HG03521 (cell line): ENCODE data around the gene ASB11.

ENCODE experiments used
- ATAC-seq: cut with Tn5 transposase; IDR thresholded peaks from one replicate; pipeline ENCODE4 v1.9.1; 2021; ENCODE audit warnings: mild to moderate bottlenecking, moderate library complexity; ENCODE audit not compliant: unreplicated experiment

ASB11 gene, protein sequence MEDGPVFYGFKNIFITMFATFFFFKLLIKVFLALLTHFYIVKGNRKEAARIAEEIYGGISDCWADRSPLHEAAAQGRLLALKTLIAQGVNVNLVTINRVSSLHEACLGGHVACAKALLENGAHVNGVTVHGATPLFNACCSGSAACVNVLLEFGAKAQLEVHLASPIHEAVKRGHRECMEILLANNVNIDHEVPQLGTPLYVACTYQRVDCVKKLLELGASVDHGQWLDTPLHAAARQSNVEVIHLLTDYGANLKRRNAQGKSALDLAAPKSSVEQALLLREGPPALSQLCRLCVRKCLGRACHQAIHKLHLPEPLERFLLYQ

GRCh38 chrX:15315509-15315908 is at the start of gene ASB11:
TSS of gene ASB11 (minus strand) at chrX:15315640. CDS start at chrX:15315605, 35 bp downstream.
- no peak for ATAC-seq

DNA sequence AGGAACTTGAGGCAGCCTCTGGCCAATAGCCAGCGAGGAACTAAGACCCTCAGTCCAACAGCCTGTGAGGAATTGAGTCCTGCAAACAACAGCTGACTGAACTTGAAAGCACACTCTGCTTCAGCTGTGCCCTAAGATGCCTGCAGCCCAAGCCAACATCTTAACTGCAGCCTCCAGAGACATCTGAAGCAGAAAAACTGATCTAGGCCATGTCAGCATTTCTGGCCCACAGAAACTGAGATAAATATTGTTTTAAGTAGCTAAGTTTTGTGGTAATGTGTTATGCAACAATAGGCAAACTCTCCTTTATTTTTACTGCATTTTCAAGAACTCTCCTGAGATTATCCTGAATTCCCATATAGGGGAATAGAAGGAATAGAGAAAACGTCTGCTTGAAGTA is 44.3 kb upstream of the ASB11 start:
- ATAC-seq = no peak

- no peak for ATAC-seq
These were observed 43.1 kb upstream of the ASB11 start for GRCh38 chrX:15358533-15358932.

GRCh38 chrX:15356444-15356843 is 41.0 kb upstream of the ASB11 start:
- no peak for ATAC-seq

GRCh38 chrX:15350329-15350996 is 35.0 kb upstream of the ASB11 start:
- no peak for ATAC-seq

- ATAC-seq = no peak
These were observed 33.6 kb upstream of the ASB11 start for GRCh38 chrX:15349046-15349445.

DNA sequence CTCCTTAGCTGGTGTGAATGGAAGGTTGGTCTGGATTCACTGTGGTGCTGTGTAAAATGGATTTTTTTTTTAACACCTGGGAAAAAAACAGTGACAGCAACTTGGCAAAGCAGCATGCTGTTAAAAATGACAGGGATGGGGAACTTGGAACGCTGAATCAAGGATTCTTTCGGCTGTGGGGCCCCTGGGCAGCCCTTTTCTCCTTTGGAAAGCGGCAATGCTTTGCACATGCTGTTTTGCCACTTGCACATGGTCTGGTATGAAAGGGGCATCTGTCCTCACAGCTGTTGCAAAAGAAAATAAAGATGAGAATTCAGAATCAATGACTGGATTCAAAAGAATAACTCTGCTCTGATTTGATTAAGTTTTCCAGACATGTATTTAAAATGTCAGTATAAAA is 30.5 kb upstream of the ASB11 start:
- ATAC-seq = no peak

- no peak for ATAC-seq
These were observed 28.7 kb upstream of the ASB11 start for GRCh38 chrX:15344106-15344505.

DNA sequence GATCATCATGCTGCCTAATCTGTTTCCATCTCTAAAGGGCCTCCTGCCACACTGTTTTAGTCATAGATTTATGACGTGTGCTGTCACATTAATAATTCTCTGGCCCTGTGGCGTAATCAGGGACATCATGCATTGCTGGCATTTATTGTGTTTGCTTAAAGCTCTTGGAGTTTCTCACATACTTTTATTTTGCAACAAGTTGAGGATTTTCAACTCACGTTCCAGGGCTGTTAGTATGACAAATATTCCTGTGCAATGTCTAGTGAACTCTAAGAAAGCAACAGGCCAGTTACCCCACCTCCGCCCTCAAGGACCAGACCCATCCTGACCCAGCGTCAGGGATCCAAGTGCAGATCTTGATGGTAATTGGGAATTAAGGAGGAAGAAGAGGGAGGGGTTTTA is 27.6 kb upstream of the ASB11 start:
- ATAC-seq = no peak

DNA sequence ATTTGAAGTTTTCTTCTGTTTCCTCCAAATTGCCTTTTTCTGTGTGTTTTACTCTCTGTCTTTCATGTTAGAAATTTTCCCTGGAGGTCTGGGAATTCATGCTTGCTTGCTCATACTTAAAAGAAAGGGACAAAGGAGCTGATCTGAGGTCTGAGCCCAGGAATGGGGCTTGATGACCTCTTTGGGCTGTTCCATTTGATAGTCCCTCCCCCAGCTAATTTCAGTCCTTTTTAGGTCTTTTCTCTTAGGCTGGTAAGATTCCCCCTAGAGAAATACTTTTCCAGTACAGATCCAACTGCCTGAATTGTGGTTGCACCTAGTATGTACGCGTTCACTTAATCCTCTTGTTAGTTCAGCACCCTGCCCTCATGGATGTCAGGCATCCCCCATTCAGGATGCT is 25.4 kb upstream of the ASB11 start:
- ATAC-seq = no peak

DNA sequence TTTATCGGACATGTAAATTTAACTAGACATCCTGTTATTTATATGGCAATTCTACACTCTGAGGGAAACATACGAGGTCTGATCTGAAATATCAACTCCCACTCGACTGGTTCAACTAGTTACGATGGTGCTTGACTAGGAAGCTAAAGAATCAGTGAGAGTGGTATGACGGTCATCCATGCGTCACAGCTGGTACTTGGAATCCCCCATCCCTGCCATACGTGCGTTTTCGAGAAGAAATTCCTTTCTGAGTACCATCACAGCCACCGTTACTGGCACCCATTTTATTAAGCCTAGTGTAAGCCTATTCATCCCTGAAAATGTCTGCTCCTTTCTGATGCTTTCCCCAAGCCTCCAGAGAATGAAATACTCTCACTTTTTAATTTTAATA is 20.6 kb upstream of the ASB11 start:
- no peak for ATAC-seq

GRCh38 chrX:15335135-15336022 is 19.9 kb upstream of the ASB11 start, which contains the start of gene PIGA:
TSS of gene PIGA (minus strand) at chrX:15335523. CDS start at chrX:15331930, 3,593 bp downstream.
- ATAC-seq = peak; percentile 99

- no peak for ATAC-seq
These were observed 19.1 kb upstream of the ASB11 start for GRCh38 chrX:15334561-15334960.

- ATAC-seq = no peak
These were observed 13.4 kb upstream of the ASB11 start for GRCh38 chrX:15328821-15329220.

- ATAC-seq = no peak
These were observed 12.7 kb upstream of the ASB11 start for GRCh38 chrX:15328131-15328530.

GRCh38 chrX:15322472-15322871 is 7.0 kb upstream of the ASB11 start:
- ATAC-seq = no peak

GRCh38 chrX:15322072-15322471 is 6.6 kb upstream of the ASB11 start:
- no peak for ATAC-seq

- no peak for ATAC-seq
These were observed 6.0 kb upstream of the ASB11 start for GRCh38 chrX:15321447-15321846.

- no peak for ATAC-seq
These were observed 4.9 kb upstream of the ASB11 start for GRCh38 chrX:15320297-15320696.

DNA sequence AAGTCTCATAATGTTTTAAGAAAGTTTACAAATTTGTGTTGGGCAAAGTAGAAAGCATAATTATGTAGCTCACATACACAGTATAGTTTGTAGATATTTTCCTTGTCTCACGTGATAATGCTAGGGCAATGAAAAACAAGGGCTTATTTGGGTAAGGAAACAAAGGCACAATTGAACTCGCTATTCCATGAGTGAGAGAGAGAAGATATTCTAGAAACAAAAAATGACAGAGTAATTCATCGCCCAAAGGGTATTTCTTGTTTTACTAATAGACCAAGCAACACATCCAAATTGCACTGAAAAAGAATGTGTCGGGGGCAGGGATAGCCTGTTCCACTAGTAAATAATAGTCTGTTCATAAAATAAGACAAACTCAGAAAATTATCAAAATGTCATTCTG is 3.6 kb upstream of the ASB11 start:
- ATAC-seq = no peak

DNA sequence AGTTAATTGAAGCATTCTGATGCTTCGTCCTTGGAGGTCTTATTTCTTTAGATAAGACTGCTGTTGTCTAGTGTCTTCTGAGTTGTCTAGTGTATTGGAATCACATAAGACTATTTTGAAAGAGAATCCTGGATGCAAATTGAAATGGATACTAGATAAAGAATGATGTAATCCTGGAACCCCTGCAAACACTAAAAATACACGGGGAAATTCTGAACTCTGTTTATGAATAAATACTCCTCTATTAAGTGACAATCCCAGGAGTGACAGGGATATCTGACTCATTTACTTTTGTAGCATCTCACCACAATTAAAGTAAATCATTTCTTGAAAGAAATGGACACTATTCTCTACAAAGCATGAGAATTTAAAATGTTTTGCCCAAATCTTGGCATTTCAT is 968 bp downstream of the ASB11 start:
- ATAC-seq = no peak

DNA sequence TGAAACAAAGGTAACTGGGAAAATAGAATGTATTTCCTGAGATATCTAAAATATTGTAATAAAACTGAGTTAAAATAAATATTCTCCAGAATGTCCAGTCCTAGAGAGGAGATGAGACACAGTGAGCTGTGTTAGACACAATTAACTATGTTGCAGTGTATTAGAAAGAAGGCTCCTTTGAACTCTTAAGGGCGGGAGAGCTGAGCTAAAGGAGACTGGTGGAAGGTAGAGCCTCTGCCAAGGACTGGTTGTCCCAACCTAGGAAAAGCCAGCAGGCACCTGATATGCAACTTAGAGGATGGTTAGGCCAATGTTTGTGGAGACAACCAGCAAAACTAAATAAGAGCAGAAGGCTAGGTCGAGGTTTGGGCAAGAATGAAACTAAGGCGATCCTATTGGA is 4.3 kb downstream of the ASB11 start:
- ATAC-seq = no peak
